ENCODE data around the gene RAD21L1. TPM values are rescaled to one million over a fixed set of nuclear protein-coding genes. Genes with fewer than 3 reads are reported as not detected.

Gene RAD21L1
- total and polyA plus RNA-seq, 2 of the 8 experiments (the other 6 are each of a cell fraction or from before 2014, with no cell fraction given) = 0.06 to 0.26 TPM

DNA sequence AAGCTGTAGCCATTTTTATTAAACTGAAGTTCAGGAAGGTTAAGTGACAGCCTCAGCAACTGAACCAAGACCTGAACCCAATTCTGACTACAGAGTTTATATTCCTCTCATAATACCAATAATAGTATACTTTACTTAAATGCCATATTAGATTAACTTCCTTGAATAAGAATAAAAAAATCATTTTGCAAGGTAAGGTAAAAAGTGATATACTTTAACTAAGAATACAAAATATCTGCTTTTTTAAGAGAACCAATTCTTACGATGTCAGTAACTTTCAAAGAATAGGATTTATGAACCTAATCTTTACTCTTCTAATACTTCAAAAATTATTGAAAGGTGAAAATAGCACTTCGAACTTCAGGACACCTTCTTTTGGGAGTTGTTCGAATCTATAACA is 3.7 kb downstream of the RAD21L1 start:
- no peak overlapping the region for H3K27ac ChIP-seq (ENCODE audit: low read depth, low read length)
- no peak overlapping the region for H2BK20ac ChIP-seq (ENCODE audit: low read length)
- no peak for TF ChIP-seq MAFK (IDR thresholded peaks at IDR 0.05; ENCODE audit: low read depth, low read length)
- no peak for TF ChIP-seq TAF1 (IDR thresholded peaks at IDR 0.05; ENCODE audit: low read depth, low read length)
- no peak for TF ChIP-seq EP300 (IDR thresholded peaks at IDR 0.05; ENCODE audit: borderline replicate concordance in 1 of 2, low read depth in 2 of 2, low read length in 2 of 2)
- TF ChIP-seq, protein P1, sequence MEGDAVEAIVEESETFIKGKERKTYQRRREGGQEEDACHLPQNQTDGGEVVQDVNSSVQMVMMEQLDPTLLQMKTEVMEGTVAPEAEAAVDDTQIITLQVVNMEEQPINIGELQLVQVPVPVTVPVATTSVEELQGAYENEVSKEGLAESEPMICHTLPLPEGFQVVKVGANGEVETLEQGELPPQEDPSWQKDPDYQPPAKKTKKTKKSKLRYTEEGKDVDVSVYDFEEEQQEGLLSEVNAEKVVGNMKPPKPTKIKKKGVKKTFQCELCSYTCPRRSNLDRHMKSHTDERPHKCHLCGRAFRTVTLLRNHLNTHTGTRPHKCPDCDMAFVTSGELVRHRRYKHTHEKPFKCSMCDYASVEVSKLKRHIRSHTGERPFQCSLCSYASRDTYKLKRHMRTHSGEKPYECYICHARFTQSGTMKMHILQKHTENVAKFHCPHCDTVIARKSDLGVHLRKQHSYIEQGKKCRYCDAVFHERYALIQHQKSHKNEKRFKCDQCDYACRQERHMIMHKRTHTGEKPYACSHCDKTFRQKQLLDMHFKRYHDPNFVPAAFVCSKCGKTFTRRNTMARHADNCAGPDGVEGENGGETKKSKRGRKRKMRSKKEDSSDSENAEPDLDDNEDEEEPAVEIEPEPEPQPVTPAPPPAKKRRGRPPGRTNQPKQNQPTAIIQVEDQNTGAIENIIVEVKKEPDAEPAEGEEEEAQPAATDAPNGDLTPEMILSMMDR (IDR thresholded peaks at IDR 0.05; ENCODE audit: control extremely low read depth in 1 of 3, insufficient read depth in 1 of 3, low read depth in 1 of 3, low read length in 3 of 3) = no peak
- no peak for TF ChIP-seq SIRT6 (IDR thresholded peaks at IDR 0.05; ENCODE audit: low read length)
- TF ChIP-seq SUZ12 (IDR thresholded peaks at IDR 0.05; ENCODE audit: low read length) = no peak
- TF ChIP-seq KDM4A (IDR thresholded peaks at IDR 0.05; ENCODE audit: low read depth, low read length, severe bottlenecking) = no peak
- no peak for TF ChIP-seq YY1 (IDR thresholded peaks at IDR 0.05; ENCODE audit: low read depth, low read length)
- no peak for TF ChIP-seq POU5F1 (IDR thresholded peaks at IDR 0.05; ENCODE audit: low read depth, low read length)
- no peak for TF ChIP-seq RNF2 (IDR thresholded peaks at IDR 0.05; ENCODE audit: borderline replicate concordance, low read depth, low read length, missing control alignments, poor library complexity, severe bottlenecking)
- TF ChIP-seq SRF (IDR thresholded peaks at IDR 0.05; ENCODE audit: low read depth, low read length) = no peak
- TF ChIP-seq CBX8 (IDR thresholded peaks at IDR 0.05; ENCODE audit: borderline replicate concordance, low read depth, low read length) = no peak
- H3K56ac ChIP-seq (replicated peaks; ENCODE audit: insufficient read length, low read depth, low read length) = no peak overlapping the region
- H4K20me1 ChIP-seq (replicated peaks in 1 of 2; ENCODE audit: control insufficient read depth in 1 of 2, insufficient read depth in 2 of 2, low read length in 2 of 2) = no peaks in the 10 kb centered on the region
- no peaks in the 10 kb centered on the region for H3K79me2 ChIP-seq (ENCODE audit: control insufficient read depth in 1 of 2, insufficient read depth in 2 of 2, low read length in 2 of 2)
- no peak overlapping the region for H3K4me3 ChIP-seq (ENCODE audit: extremely low read depth in 1 of 4, insufficient read depth in 2 of 4, low read depth in 3 of 4, low read length in 4 of 4)
- no peak overlapping the region for H2AK5ac ChIP-seq (ENCODE audit: low read depth, low read length)
- no peak overlapping the region for H2BK12ac ChIP-seq (ENCODE audit: low read depth, low read length)
- peaks cover 0 to 2% (median 0%) of the 10 kb centered on the region in 4 experiments; a peak in 1 of 7 replicates for H3K4me1 ChIP-seq (replicated peaks in 1 of 4; ENCODE audit: control insufficient read depth in 3 of 4, insufficient read depth in 4 of 4, low read length in 3 of 4)
- H3K18ac ChIP-seq (ENCODE audit: extremely low read depth, low read length) = no peak overlapping the region
- FAIRE-seq (no peak), DNase-seq (ENCODE audit: low read depth in 1 of 2, low spot score in 2 of 2) (no peak)
- H2BK15ac ChIP-seq (ENCODE audit: low read length) = no peak overlapping the region
- no peak overlapping the region for H2BK120ac ChIP-seq (replicated peaks; ENCODE audit: low read depth, low read length)
- no peak overlapping the region for H4K5ac ChIP-seq (ENCODE audit: insufficient read length, low read depth, low read length)
- no peaks in the 10 kb centered on the region for H3K9me3 ChIP-seq (ENCODE audit: insufficient read depth in 2 of 2, low read depth in 1 of 2, low read length in 1 of 2)
- H3K23me2 ChIP-seq (ENCODE audit: low read depth, low read length) = peaks cover 8% of the 10 kb centered on the region; the same call in 1 of the 2 replicates
- H3K79me1 ChIP-seq (ENCODE audit: low read depth, low read length) = no peaks in the 10 kb centered on the region
- 80% methylated on average over 3 of the region's 3 CpGs; no CpG with 5 or more reads in 1 of the 2 experiments for WGBS, 2 experiments (ENCODE audit: extremely low coverage in 1 of 2, insufficient coverage in 1 of 2, insufficient read length in 1 of 2, insufficient replicate concordance in 2 of 2, low coverage in 1 of 2, low lambda C conversion rate in 2 of 2, missing lambda C conversion rate in 1 of 2)
- H3K4ac ChIP-seq (replicated peaks; ENCODE audit: insufficient read length, low read depth, low read length) = no peak overlapping the region
- no peak overlapping the region for H2AFZ ChIP-seq (ENCODE audit: low read length)
- H2BK5ac ChIP-seq (ENCODE audit: low read depth, low read length) = no peak overlapping the region
- ChIA-PET POLR2A (ENCODE audit: partially characterized antibody) (no interaction called here), CTCF (ENCODE audit: partially characterized antibody) (no interaction called here)
- H3K27me3 ChIP-seq (replicated peaks in 1 of 4; ENCODE audit: control insufficient read depth in 3 of 4, extremely low read depth in 1 of 4, insufficient read depth in 3 of 4, low read length in 3 of 4) = peaks cover 0 to 10% (median 7%) of the 10 kb centered on the region in 4 experiments; a peak in 6 of 7 replicates
- no peak overlapping the region for H4K91ac ChIP-seq (replicated peaks; ENCODE audit: insufficient read length, low read length)
- H3K4me2 ChIP-seq (ENCODE audit: insufficient read depth in 1 of 2, low read depth in 2 of 2, low read length in 2 of 2) = no peak overlapping the region
- H3K36me3 ChIP-seq (ENCODE audit: control insufficient read depth in 2 of 4, insufficient read depth in 4 of 4, low read length in 3 of 4) = no peaks in the 10 kb centered on the region
- no peak overlapping the region for H3K9ac ChIP-seq (replicated peaks in 1 of 4; ENCODE audit: extremely low read depth in 1 of 4, low read depth in 3 of 4, low read length in 3 of 4)
- H3K23ac ChIP-seq (ENCODE audit: insufficient read length) = no peak overlapping the region
- no peak overlapping the region for H4K8ac ChIP-seq (ENCODE audit: extremely low read depth, insufficient read depth, low read length)
- H3K14ac ChIP-seq (ENCODE audit: insufficient read length) = no peak overlapping the region

All from H1 (cell line).